Measurements from ENCODE around the gene TRPM2.
"Not testable (repeated sequence)": the region's sequence is repeated elsewhere in the genome, so short reads cannot be mapped to it uniquely, and the experiment has no call there.

The TRPM2 gene

DNA sequence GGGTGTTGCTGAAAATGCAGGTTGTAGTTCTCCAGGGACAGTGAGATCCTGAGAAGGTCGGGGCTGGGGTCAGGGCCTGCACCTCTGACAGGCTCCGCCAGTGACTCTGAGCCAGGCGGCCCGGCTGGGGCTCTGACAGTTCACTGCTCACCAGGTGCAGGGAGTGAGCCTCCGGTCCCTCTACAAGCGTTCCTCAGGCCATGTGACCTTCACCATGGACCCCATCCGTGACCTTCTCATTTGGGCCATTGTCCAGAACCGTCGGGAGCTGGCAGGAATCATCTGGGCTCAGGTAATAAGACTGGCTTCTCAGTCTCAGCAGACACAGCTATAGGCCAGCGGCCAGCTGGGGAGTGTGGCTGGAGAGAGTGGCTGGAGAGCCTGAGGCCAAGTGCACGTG, 41.8 kb downstream of the TRPM2 start:
- DNase-seq (ENCODE audit: low spot score in 2 of 2) (no peak), ATAC-seq (replicated peaks; ENCODE audit: extremely low read depth, poor library complexity, severe bottlenecking) (no peak)
- H3K36me3 Mint-ChIP-seq (ENCODE audit: insufficient read depth) = peaks cover 4% of the 10 kb centered on the region
- no peaks in the 10 kb centered on the region for H3K9me3 Mint-ChIP-seq
- no peaks in the 10 kb centered on the region for H3K4me1 Mint-ChIP-seq
- H3K27ac Mint-ChIP-seq (ENCODE audit: low read depth) = no peak overlapping the region
- no peak overlapping the region for H3K4me3 Mint-ChIP-seq
- H3K27me3 Mint-ChIP-seq = no peaks in the 10 kb centered on the region

DNA sequence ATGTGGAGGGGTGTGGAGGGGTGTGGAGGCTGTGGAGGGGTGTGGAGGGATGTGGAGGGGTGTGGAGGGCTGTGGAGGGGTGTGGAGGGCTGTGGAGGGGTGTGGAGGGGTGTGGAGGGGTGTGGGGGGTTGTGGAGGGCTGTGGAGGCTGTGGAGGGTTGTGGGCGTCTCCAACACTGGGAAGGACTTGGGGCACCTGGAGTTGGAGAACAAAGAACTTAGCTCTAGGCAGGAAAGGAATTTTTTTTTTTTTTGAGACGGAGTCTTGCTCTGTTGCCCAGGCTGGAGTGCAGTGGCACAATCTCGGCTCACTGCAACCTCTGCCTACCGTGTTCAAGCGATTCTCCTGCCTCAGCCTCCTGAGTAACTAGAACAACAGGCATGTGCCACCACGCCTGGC, 43.4 kb downstream of the TRPM2 start:
- H3K36me3 Mint-ChIP-seq (ENCODE audit: insufficient read depth); H3K27ac Mint-ChIP-seq (ENCODE audit: low read depth); ATAC-seq (replicated peaks; ENCODE audit: extremely low read depth, poor library complexity, severe bottlenecking); H3K4me3 Mint-ChIP-seq; H3K27me3 Mint-ChIP-seq; H3K4me1 Mint-ChIP-seq; H3K9me3 Mint-ChIP-seq; DNase-seq (ENCODE audit: low spot score in 2 of 2): not testable (repeated sequence)

DNA sequence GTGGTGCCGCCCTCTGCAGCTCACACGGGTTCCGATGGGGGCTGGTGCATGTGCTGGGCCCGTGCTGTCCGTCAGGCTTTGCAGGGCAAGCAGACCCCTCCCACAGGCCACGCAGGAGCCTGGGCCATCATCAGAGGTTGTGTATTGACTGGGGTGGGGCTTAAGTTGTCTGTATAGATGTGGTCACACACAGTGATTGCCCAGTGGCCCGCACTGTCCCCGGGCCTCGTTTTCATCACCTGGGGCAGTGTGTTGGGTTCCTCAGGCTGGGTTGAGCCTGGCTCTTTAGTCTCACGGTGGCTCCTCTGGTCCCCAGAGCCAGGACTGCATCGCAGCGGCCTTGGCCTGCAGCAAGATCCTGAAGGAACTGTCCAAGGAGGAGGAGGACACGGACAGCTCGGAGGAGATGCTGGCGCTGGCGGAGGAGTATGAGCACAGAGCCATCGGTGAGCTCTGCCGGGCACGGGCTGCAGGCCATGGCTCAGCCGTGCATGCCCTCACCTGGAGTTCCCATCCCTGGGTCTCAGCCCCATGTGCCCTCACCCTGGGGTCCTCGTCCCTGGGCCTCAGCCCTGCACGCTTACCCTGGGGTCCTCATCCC, 44.1 kb downstream of the TRPM2 start:
- Mint-ChIP-seq H3K4me1 (no peaks in the 10 kb centered on the region), H3K9me3 (no peaks in the 10 kb centered on the region), H3K27ac (ENCODE audit: low read depth) (no peak overlapping the region), H3K4me3 (no peak overlapping the region), H3K27me3 (no peaks in the 10 kb centered on the region), H3K36me3 (ENCODE audit: insufficient read depth) (peaks cover 4% of the 10 kb centered on the region)
- ATAC-seq (replicated peaks; ENCODE audit: extremely low read depth, poor library complexity, severe bottlenecking) (no peak), DNase-seq (ENCODE audit: low spot score in 2 of 2) (no peak)

- Mint-ChIP-seq H3K4me1 (no peaks in the 10 kb centered on the region), H3K9me3 (no peaks in the 10 kb centered on the region), H3K4me3 (no peak overlapping the region), H3K36me3 (ENCODE audit: insufficient read depth) (peaks cover 4% of the 10 kb centered on the region), H3K27me3 (no peaks in the 10 kb centered on the region), H3K27ac (ENCODE audit: low read depth) (no peak overlapping the region)
- no peak for ATAC-seq (replicated peaks; ENCODE audit: extremely low read depth, poor library complexity, severe bottlenecking)
- DNase-seq (ENCODE audit: low spot score in 2 of 2) = no peak
These were observed 45.1 kb downstream of the TRPM2 start for GRCh38 chr21:44398499-44398898.

DNA sequence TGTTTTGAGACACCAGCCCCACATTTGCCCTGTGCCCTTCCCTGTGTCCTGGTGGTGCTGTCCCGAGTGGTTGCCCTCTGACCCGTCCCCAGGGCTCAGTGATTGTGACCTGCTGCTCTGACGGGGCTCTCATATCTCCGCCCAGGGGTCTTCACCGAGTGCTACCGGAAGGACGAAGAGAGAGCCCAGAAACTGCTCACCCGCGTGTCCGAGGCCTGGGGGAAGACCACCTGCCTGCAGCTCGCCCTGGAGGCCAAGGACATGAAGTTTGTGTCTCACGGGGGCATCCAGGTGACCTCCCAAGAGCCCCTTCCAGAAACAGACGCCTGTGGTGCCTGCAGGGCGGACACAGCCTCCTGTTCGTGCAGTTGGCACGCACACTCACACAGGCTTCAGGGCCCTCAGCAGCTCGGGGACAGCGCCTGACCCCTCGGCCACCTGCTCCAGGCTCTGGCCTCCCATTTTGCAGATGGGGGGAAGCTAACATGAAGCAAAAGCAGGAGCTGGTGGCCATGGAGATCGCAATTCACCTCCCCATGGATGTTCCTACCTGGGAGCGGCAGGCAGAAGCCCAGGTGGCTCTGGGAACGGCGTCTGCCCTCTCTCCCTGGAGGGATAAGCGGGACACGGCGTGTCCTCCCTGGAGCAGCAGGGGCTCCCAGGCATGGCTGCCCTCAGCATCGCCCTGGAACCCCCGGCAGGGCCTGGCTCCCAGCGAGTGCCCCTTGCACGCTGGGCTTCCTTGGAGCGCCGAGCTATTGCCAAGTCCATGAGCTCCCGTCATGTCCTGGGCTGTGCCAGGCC, 45.9 kb downstream of the TRPM2 start:
- Mint-ChIP-seq H3K4me3 (no peak overlapping the region), H3K27me3 (no peaks in the 10 kb centered on the region), H3K9me3 (no peaks in the 10 kb centered on the region), H3K4me1 (no peaks in the 10 kb centered on the region), H3K27ac (ENCODE audit: low read depth) (no peak overlapping the region), H3K36me3 (ENCODE audit: insufficient read depth) (peaks cover 4% of the 10 kb centered on the region)
- DNase-seq (ENCODE audit: low spot score in 2 of 2) (peak in 1 of 2 donors; percentile 12), ATAC-seq (replicated peaks; ENCODE audit: extremely low read depth, poor library complexity, severe bottlenecking) (no peak)

GRCh38 chr21:44399955-44400790, 46.8 kb downstream of the TRPM2 start:
- ATAC-seq (replicated peaks; ENCODE audit: extremely low read depth, poor library complexity, severe bottlenecking) = no peak

GRCh38 chr21:44400791-44401385, 47.5 kb downstream of the TRPM2 start:
- H3K9me3 Mint-ChIP-seq = no peaks in the 10 kb centered on the region
- no peaks in the 10 kb centered on the region for H3K27me3 Mint-ChIP-seq
- DNase-seq (ENCODE audit: low spot score in 2 of 2) (no peak), ATAC-seq (replicated peaks; ENCODE audit: extremely low read depth, poor library complexity, severe bottlenecking) (no peak)
- H3K27ac Mint-ChIP-seq (ENCODE audit: low read depth) = no peak overlapping the region
- H3K4me3 Mint-ChIP-seq = no peak overlapping the region
- H3K36me3 Mint-ChIP-seq (ENCODE audit: insufficient read depth) = peaks cover 4% of the 10 kb centered on the region
- H3K4me1 Mint-ChIP-seq = no peaks in the 10 kb centered on the region

More at GRCh38 chr21:44399955-44400790, 46.8 kb downstream of the TRPM2 start:
- H3K27ac Mint-ChIP-seq (ENCODE audit: low read depth) = no peak overlapping the region
- H3K9me3 Mint-ChIP-seq = no peaks in the 10 kb centered on the region
- DNase-seq (ENCODE audit: low spot score in 2 of 2) = no peak
- H3K36me3 Mint-ChIP-seq (ENCODE audit: insufficient read depth) = peaks cover 4% of the 10 kb centered on the region
- no peaks in the 10 kb centered on the region for H3K27me3 Mint-ChIP-seq
- H3K4me1 Mint-ChIP-seq = no peaks in the 10 kb centered on the region
- no peak overlapping the region for H3K4me3 Mint-ChIP-seq

DNA sequence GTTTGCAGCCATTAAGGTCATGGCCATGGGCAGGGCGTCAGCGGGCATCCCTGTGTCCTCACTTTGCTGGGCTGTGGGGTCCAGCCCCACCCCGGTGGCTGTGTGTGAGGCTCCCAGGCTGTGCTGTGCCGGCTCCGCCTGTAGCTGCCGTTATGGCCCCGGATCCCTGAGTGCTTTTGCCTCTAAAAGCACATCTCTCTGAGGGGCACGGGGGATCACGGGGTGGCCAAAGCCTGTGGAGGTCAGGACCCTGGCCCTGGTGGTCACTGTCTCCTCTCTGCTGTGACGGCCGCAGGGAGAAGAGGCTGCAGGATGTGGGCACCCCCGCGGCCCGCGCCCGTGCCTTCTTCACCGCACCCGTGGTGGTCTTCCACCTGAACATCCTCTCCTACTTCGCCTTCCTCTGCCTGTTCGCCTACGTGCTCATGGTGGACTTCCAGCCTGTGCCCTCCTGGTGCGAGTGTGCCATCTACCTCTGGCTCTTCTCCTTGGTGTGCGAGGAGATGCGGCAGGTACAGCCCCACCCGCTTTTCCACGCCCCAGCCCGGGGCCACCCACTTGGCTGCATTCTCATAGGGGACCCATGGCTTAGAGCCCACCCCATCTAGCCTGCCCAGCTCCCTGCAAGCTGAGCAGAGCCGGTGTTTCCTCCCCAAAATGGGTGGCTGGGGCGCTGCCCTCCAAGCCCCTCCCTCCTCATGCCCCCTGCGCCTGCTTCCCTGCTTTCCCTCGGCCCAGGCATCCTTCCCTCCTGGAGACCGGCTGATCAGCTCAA, 48.2 kb downstream of the TRPM2 start:
- ATAC-seq (replicated peaks; ENCODE audit: extremely low read depth, poor library complexity, severe bottlenecking) = no peak
- no peaks in the 10 kb centered on the region for H3K4me1 Mint-ChIP-seq
- no peak for DNase-seq (ENCODE audit: low spot score in 2 of 2)
- H3K36me3 Mint-ChIP-seq (ENCODE audit: insufficient read depth) = peaks cover 4% of the 10 kb centered on the region
- H3K4me3 Mint-ChIP-seq = no peak overlapping the region
- no peaks in the 10 kb centered on the region for H3K27me3 Mint-ChIP-seq
- no peaks in the 10 kb centered on the region for H3K9me3 Mint-ChIP-seq
- no peak overlapping the region for H3K27ac Mint-ChIP-seq (ENCODE audit: low read depth)

GRCh38 chr21:44402323-44403105, 49.1 kb downstream of the TRPM2 start:
- Mint-ChIP-seq H3K27me3 (no peaks in the 10 kb centered on the region), H3K27ac (ENCODE audit: low read depth) (no peak overlapping the region), H3K4me1 (no peaks in the 10 kb centered on the region), H3K4me3 (no peak overlapping the region), H3K36me3 (ENCODE audit: insufficient read depth) (peaks cover 2% of the 10 kb centered on the region), H3K9me3 (no peaks in the 10 kb centered on the region)
- ATAC-seq (replicated peaks; ENCODE audit: extremely low read depth, poor library complexity, severe bottlenecking) = no peak
- DNase-seq (ENCODE audit: low spot score in 2 of 2) = no peak

- no peak for ATAC-seq (replicated peaks; ENCODE audit: extremely low read depth, poor library complexity, severe bottlenecking)
- Mint-ChIP-seq H3K9me3 (no peaks in the 10 kb centered on the region), H3K36me3 (ENCODE audit: insufficient read depth) (no peaks in the 10 kb centered on the region), H3K27ac (ENCODE audit: low read depth) (no peak overlapping the region), H3K4me3 (no peak overlapping the region), H3K4me1 (no peaks in the 10 kb centered on the region), H3K27me3 (no peaks in the 10 kb centered on the region)
- DNase-seq (ENCODE audit: low spot score in 2 of 2) = peak in 1 of 2 donors; percentile 12
These were observed 49.9 kb downstream of the TRPM2 start for GRCh38 chr21:44403106-44404020.

GRCh38 chr21:44404482-44404881, 51.1 kb downstream of the TRPM2 start:
- H3K36me3 Mint-ChIP-seq (ENCODE audit: insufficient read depth); H3K4me1 Mint-ChIP-seq; DNase-seq (ENCODE audit: low spot score in 2 of 2); ATAC-seq (replicated peaks; ENCODE audit: extremely low read depth, poor library complexity, severe bottlenecking); H3K27ac Mint-ChIP-seq (ENCODE audit: low read depth); H3K4me3 Mint-ChIP-seq; H3K9me3 Mint-ChIP-seq; H3K27me3 Mint-ChIP-seq: not testable (repeated sequence)
